Islet of Langerhans (tissue), 1 donor: ENCODE measurements around the gene DDT.
"Not testable (repeated sequence)": the region's sequence is repeated elsewhere in the genome, so short reads cannot be mapped to it uniquely, and the experiment has no call there.

Source experiments
- FAIRE-seq: peaks from one replicate; lab custom pipeline; 2011; peaks lifted over from hg19 to GRCh38; lab: Jason Lieb, UNC

Gene DDT

DNA sequence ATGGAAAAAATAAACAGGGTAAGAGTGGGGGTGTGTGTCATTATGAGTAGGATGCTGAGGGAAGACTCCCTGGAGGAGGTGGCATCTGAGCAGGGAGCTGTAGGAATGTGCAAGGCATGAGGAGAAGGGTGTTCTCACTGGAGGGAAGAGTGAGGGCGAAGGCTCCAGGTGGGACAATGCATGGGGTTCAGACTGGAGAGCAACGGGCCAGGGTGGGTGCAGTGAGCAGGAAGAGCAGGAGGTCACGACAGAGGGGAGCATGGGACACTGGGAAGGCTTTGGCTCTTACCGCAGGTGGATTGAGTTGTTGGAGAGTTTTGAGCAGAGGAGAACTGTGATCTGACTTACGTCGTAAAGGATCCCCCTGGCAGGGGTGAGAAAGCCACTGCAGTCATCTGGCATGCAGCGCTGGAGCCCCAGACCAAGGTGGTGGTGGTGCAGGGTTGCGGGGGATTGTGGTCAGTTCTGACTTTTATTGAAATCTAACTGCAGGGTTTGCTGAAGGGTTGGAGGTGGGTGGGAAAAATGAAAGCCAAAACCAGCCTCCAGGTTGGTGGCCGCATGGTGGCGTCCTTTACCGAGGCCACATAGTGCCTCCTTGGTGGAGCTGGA, 21.3 kb downstream of the DDT start:
- FAIRE-seq = not testable (repeated sequence)

DNA sequence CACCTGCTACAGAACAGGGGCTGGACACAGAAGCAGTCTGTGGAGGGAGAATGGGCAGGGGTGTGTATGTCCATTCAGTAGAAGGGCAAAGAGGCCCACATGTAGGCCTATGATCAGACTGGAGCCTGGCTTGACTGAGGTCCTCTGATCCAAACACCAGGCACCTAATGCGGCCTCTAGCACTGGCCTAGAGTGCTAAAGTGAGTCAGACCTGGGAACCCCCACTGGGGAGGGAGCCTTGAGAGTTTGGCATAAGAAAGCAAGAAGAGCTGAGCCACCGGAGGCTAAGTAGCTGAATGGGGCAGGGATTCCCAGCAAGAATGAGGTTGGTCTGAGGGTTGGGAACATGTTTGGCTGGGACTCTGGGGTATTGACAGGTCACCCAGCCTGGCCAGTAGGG, 22.9 kb downstream of the DDT start:
- not testable (repeated sequence) for FAIRE-seq

DNA sequence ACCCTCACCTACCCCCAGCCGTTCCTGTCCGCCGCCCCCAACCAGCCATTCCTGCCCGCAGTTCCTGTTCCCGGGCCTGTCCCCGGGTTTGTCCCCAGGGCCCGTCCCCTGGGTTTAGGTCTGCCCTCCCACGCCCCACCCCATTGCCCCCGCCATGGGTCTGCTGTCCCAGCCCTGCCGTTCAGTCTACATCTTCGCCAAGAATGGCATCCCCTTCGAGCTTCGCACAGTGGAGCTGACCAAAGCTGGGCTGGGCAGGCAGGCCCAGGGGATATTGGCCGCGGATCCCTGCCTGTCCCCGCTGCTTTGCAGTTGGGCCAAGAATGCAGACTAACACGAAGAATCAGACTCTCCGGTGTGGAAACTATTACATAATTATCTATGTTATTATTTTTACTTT, 24.5 kb downstream of the DDT start:
- FAIRE-seq = not testable (repeated sequence)

DNA sequence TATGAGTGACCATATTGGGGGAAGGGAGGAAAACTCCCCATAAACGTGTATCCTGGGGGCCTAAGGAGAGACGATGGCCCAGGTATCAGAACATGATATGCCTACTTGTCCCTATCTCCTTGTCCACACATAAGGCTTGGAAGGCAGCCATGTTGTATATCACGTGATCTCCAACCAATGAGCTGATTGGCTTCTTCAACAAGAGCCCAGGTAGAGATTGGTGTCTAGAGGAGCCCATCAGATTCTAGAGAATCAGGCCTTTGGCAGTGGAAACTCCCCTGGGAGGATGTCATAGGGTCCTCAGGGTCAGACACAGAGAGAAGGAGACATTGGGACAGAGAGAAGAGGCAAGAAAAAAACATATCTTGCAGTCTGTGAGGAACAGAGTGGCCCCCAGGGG, 26.9 kb downstream of the DDT start:
- FAIRE-seq = not testable (repeated sequence)

DNA sequence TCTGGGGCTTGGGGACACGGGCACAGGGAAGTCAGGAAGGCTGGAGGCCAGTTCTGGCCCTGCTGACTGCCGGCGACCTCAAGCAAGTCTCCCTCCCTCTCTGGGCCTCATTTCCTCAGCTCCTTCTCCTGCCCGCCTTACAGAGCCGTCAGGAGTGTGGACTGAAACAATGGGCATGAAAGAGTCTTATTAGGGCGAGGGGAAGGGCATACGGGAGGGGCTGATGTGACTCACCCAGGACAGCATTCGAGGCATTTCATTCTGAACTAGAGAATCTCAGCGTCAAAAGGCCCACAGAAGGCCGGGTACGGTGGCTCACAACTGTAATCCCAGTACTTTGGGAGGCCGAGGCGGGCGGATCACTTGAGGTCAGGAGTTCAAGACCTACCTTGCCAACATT, 34.1 kb downstream of the DDT start:
- FAIRE-seq = not testable (repeated sequence)

DNA sequence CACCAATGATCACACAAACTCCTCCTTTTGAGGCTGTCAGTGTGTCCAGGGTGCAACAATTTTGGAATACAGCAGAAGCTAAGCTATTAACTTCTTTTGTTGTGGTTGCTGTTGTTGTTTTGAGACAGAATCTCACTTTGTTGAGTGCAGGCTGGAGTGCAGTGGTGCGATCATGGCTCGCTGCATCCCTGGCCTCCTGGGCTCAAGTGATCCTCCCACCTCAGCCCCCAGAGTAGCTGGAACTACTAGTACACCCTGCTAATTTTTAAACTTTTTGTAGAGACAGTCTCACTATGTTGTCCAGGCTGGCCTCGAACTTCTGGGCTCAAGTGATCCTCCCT, 35.3 kb downstream of the DDT start:
- no peak for FAIRE-seq

DNA sequence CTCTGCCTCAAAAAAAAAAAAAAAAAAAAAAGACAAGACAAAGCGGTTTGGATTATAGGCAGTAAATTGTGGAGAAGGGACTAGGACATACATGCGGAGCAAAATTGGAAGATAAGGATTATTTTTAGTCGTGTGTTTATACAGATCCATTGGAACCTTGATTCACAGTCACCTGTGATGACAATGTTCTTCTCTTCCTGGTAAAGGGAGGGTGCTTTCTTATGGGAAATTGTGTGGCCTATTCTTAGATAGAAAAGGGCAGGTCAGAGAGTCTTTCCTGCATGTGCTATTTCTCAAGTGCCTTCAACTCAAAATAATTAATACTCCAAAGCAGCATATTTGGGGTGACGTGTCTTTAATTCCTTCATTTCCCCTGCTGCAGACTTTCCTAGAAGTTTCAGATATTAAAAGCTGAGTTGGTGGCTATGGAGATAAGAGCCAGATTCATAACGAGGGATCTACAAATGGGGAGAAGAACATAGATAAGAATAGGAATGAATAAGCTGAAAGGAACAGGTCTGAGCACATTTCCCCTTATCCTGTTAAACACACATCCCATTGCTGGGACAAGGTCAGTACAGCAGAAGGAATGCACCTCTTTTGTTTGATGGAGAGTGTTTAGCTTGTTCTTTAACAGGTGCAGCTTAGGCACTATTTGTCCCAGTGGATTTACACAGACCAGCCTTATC, 35.8 kb downstream of the DDT start:
- FAIRE-seq = no peak

DNA sequence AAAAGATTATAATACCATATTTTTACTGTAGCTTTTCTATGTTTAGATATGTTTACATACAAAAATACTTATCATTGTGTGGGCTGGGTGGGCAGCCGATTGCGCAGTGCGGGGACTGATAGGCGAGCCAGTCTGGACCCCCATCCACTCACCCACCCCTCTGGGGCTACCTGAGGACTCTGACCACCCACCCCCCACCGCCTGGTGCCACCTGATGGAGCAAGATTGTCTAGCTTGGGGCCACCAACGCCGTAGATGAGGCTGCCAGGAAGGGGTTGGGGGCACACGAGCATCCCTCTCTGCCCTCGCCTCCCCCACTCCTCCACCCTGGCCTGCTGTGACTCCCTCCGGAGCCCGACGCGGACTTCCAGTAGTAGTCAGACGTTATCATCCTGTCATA, 47.7 kb downstream of the DDT start:
- FAIRE-seq = no peak

DNA sequence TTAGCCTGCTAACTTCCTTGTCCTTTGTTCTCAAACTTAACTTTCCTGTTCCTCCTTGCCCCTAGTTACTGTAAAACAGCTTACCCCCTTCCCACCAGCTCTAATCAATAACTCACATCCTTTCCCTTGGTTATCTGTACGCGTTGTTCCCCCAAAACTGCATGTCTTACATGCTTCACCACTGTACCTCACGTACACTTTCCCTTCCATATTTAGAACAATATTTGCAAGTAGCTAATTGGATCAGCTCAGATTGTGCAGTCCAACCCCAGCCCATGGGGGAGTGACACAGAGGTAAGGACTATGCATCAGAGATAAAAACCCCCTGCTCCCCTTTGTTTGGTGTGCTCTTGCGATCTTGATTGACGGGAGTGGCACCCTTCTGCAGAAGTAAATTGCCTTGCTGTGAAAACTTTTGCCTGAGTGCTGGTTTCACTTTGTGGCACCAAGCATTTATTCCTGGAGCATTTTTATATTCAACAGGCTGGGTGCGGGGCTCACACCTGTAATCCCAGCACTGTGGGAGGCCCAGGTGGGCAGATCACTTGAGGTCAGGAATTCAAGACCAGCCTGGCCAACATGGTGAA, 49.1 kb downstream of the DDT start:
- FAIRE-seq = no peak

DNA sequence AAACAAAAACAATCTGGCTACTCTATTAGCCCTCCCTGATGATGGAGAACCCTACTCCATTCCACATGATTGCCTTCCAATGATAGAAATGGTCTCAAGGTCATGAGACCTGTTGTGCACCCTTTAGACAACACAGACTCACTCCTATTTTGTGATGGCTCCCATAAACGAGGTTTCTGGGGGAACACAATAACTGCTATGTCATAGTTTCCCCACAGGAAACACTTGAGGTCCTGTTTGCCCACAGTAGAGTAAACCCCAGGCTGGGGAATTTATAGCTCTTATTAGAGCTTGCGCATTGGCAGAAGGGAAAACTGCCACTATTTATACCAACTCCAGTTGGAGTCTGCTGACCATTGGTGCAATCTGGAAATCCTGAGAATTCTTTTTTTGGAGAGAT, 51.3 kb downstream of the DDT start:
- no peak for FAIRE-seq

DNA sequence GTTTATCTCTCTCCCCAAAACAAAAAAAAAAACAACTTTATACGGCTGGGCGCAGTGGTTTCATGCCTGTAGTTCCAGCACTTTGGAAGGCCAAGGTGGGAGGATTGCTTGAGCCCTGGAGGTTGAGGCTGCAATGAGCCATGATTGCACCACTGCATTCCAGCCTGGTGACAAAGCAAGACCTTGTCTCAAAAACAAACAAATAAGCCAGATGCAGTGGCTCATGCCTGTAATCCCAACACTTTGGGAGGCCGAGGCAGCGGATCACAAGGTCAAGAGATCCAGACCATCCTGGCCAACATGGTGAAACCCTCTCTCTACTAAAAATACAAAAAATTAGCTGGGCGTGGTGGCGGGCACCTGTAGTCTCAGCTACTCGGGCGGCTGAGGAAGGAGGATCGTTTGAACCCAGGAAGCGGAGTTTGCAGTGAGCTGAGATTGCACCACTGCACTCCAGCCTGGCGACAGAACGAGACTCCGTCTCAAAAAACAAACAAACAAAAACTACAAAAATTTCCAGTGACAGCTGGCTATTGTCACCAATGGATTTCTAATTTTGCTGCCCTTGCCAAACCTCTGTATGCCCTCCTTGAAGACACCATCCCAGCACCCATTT, 52.5 kb downstream of the DDT start:
- not testable (repeated sequence) for FAIRE-seq
